IMR-90 (cell line): Measurements from ENCODE around the gene TUBG2.

Experiments
- CEBPB ChIP-seq: IDR thresholded peaks from 2 replicates; pipeline ENCODE4 v1.6.1; 2012; ENCODE audit warnings: low read depth, low read length, improper control_type of control experiment
- CTCF ChIP-seq: conservative IDR thresholded peaks from 2 replicates; pipeline ENCODE4 v1.5.1; 2012; ENCODE audit warnings: mild to moderate bottlenecking, low read depth, low read length, improper control_type of control experiment
- MAFK ChIP-seq: IDR thresholded peaks from 2 replicates; pipeline ENCODE4 v1.6.1; 2012; ENCODE audit warnings: low read depth, low read length, improper control_type of control experiment
- USF2 ChIP-seq: fragments of 150-350 bp; IDR thresholded peaks from 2 replicates; pipeline ENCODE4 v1.6.1; 2017; ENCODE audit warnings: mild to moderate bottlenecking, antibody characterized with exemption, low read length, low read depth

- no peak for TF ChIP-seq CTCF
- TF ChIP-seq MAFK = no peak
- no peak for TF ChIP-seq USF2
- no peak for TF ChIP-seq CEBPB
Observed at GRCh38 chr17:42632949-42633444, 26.1 kb upstream of the TUBG2 start.
